Measurements from ENCODE around the gene ACVR1.

GRCh38 chr2:157805519-157805918 lies 70.6 kb downstream of the ACVR1 start:
- TF ChIP-seq ZFP3 (CRISPR knock-in tag; IDR thresholded peaks at IDR 0.05) (no peak), TCF4 (CRISPR knock-in tag; IDR thresholded peaks at IDR 0.05; ENCODE audit: borderline replicate concordance) (no peak), ARNTL (CRISPR knock-in tag; IDR thresholded peaks at IDR 0.05; ENCODE audit: borderline replicate concordance, low read depth) (no peak), RARB (CRISPR knock-in tag; IDR thresholded peaks at IDR 0.05) (no peak), CSRNP3 (CRISPR knock-in tag; IDR thresholded peaks at IDR 0.05) (no peak), ZC3H10 (CRISPR knock-in tag; IDR thresholded peaks at IDR 0.05) (no peak)

Measured in SK-N-SH treated with all-trans-retinoic acid at 6 μM for 48 hours (cell line).